A204.1 (cell line): ENCODE results near the gene AASDHPPT.
A peak's percentile ranks its signal among the peaks of the same experiment; 100 is the strongest.

Experiments used
- FAIRE-seq: peaks from 2 replicates; lab custom pipeline; 2012; peaks lifted over from hg19 to GRCh38; lab: Jason Lieb, UNC

Gene AASDHPPT

DNA sequence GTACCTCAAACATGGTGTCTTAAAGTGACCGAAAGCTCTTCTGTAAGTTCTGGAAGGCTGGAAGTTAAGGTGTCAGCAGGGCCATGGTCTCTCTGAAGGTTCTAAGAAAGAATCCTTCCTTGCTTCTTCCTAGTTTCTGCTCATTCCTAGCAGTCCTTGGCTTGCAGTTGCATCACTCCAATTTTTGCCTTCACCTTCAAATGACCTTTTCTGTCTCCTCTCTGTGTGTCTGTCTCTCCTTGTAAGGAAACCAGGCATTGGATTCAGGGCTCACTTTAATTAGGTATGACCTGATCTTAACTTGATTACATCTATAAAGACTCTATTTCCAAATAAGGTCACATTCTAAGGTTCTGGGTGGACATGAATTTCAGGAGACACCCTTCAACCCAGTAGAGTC is 8.7 kb downstream of the AASDHPPT start:
- FAIRE-seq = no peak

- FAIRE-seq = no peak
These were observed 9.4 kb downstream of the AASDHPPT start for GRCh38 chr11:106086850-106087249.

DNA sequence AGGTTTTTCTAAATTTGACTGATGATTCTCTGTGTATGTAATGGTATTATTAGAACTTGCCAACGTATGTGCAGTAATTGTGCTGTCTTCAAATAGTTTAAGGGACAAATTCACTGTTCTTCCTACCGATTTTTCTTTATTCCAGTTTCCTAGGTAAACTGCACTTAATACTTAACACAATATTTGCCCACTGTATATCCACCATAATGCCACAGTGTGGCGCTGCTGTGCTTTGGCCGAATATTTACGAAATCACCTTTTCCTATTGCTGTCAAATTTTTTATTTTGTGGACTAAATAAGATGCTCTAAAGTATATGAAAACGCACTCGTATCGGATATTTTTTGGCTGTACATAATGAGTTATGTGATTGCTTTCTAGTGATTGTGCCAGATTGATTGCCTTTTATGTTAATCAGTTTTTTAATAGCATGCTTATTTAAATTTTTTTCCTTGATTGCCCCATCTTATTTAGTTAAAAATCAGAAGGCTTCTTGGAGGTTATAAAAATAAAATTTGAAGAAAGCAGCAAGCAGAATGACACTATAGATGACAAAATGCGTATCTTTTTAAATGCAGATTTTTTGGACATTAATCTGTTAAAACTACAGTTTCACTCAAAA is 10.5 kb downstream of the AASDHPPT start:
- peak; percentile 92 for FAIRE-seq

- FAIRE-seq = no peak
These were observed 11.4 kb downstream of the AASDHPPT start for GRCh38 chr11:106088896-106089295.

DNA sequence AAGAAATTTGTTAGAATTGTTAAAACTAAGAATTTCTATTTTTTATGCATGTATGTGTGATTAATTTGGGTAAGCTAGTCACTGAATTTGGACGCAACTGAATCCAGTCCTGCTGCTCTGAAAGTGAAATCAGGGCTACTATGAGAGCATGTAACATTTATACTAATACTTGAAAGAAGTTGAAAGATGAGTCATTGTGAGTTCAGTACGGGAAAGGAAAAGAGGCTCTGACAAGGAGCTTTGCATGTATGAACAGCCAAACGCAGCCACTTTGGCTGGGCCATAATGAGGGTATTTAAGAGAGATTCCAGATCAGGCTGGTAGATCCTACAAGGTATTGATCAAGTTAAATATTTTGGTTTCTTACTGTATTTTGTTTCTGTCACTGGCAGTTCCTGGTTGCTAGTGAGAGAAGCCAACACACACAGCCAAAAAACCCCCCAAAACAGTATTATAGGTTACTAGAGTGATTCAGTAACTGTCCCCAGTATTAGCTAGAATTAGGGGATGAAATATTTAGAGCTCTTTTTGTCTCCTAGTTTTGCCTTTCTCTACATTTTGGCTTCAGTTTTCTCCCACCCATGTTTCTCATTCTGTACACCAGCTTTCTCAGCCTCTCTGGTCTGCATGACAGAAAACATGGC is 14.1 kb downstream of the AASDHPPT start:
- no peak for FAIRE-seq

GRCh38 chr11:106092446-106092845 is 15.0 kb downstream of the AASDHPPT start:
- no peak for FAIRE-seq

GRCh38 chr11:106098893-106099553 is 21.6 kb downstream of the AASDHPPT start:
- FAIRE-seq = no peak

GRCh38 chr11:106101370-106101769 is 23.9 kb downstream of the AASDHPPT start:
- no peak for FAIRE-seq

- FAIRE-seq = no peak
These were observed 24.4 kb downstream of the AASDHPPT start for GRCh38 chr11:106101819-106102218.

- no peak for FAIRE-seq
These were observed 28.5 kb downstream of the AASDHPPT start for GRCh38 chr11:106105986-106106385.

GRCh38 chr11:106121570-106122320 is 44.3 kb downstream of the AASDHPPT start:
- no peak for FAIRE-seq

- FAIRE-seq = no peak
These were observed 50.1 kb downstream of the AASDHPPT start for GRCh38 chr11:106127604-106128003.

GRCh38 chr11:106128740-106129139 is 51.3 kb downstream of the AASDHPPT start:
- no peak for FAIRE-seq

GRCh38 chr11:106131998-106132397 is 54.5 kb downstream of the AASDHPPT start:
- FAIRE-seq = no peak

- FAIRE-seq = no peak
These were observed 55.3 kb downstream of the AASDHPPT start for GRCh38 chr11:106132582-106133354.

DNA sequence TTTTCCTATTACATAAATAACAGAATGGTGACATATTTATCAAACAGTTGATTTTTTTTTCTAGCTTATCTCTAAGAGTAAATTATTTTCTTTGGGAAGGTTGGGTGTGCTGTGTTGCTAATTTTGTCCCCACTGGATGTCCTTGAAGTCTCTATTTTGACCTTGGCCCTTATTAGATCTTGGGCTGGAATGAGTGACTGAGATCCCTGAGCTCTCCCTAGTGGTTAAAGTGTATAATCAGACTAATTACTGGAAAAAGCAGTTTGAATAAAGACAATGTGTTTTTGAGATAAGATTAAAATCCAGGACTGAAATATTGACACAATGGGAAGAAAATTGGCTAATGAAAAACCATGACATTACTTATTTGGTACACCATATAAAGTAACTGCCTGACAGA is 56.1 kb downstream of the AASDHPPT start:
- no peak for FAIRE-seq

DNA sequence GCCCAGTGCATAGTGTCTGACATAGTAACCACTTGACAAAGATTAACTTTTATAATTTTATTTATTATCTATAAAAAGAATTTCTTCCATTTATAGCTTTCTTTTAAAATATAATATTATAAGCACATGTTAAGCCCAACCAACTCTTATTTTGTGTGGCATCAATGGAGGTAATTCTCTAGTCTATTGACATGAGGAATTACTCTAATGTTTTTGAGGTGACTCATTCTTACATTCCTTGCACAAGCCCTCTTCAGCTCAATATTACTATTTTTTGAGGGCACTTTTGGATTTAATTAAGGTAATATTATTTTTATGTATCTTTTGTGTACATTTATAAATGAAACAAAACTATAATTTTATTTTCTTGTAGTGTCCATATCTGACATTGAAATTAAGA is 59.6 kb downstream of the AASDHPPT start:
- FAIRE-seq = no peak

GRCh38 chr11:106137758-106138157 is 60.3 kb downstream of the AASDHPPT start:
- no peak for FAIRE-seq
